Uterus (tissue), 4 donors: ENCODE results near the gene KRT85. TPM values are rescaled to one million over a fixed set of nuclear protein-coding genes. Genes with fewer than 3 reads are reported as not detected.

ENCODE experiments used
- DNase-seq, 2 donors: peaks; one replicate each; pipeline ENCODE4 v3.0.0-alpha.2; 2019 to 2020
- H3K27ac ChIP-seq, 2 donors: fragments of 200-600 bp; sonication (generic); 1 replicate in 1 of 2; 2 replicates in 1 of 2; pipeline ENCODE4 v1.5.1; 2016 to 2018
- H3K27me3 ChIP-seq, 2 donors: fragments of 200-600 bp; sonication (generic); one replicate each; pipeline ENCODE4 v1.5.1; 2018 to 2019; ENCODE audit warnings: control low read depth in 1 of 2
- H3K36me3 ChIP-seq, 2 donors: fragments of 200-600 bp; sonication (generic); one replicate each; pipeline ENCODE4 v1.5.1; 2019; ENCODE audit warnings: control low read depth in 1 of 2
- H3K4me1 ChIP-seq, 2 donors: fragments of 200-600 bp; sonication (generic); one replicate each; pipeline ENCODE4 v1.5.1; 2018 to 2019; ENCODE audit warnings: control low read depth in 1 of 2
- H3K4me3 ChIP-seq, 2 donors: fragments of 200-600 bp; sonication (generic); 1 replicate in 1 of 2; 2 replicates in 1 of 2; pipeline ENCODE4 v1.5.1; 2018 to 2019; ENCODE audit warnings: mild to moderate bottlenecking in 1 of 2
- H3K9me3 ChIP-seq, 2 donors: fragments of 200-600 bp; sonication (generic); one replicate each; pipeline ENCODE4 v1.5.1; 2019; ENCODE audit warnings: control low read depth in 1 of 2
- CTCF ChIP-seq, 4 experiments: fragments of 200-600 bp in 2 of 4; fragments of 450-650 bp in 2 of 4; sonication (generic) in 2 of 4; IDR thresholded peaks; one replicate each; pipeline ENCODE4 v1.5.1; 2016 to 2019; ENCODE audit warnings: antibody characterized with exemption in 4 of 4, mild to moderate bottlenecking in 2 of 4, moderate library complexity in 1 of 4
- POLR2A ChIP-seq, 2 donors: fragments of 450-650 bp; IDR thresholded peaks; one replicate each; pipeline ENCODE4 v1.6.1; 2016; ENCODE audit warnings: antibody characterized with exemption in 2 of 2, mild to moderate bottlenecking in 1 of 2, moderate library complexity in 1 of 2
- intact Hi-C: fragments of 100-400 bp; cut with DNase I; formaldehyde crosslinking; loops from one replicate; pipeline ENCODE4 v1.15.1; 2023; ENCODE audit warnings: low total_unique reads
- total RNA-seq, 4 donors: library from RNA; depleted of rRNA in 3 of 4; stranded (reverse); fragments of >200 nt in 3 of 4; gene quantifications; one replicate each; pipeline versions ENCODE4 v1.1.0 to v1.2.4, GENCODE V29; 2014 to 2023
- donor health status: DM: yes; HTN: yes; CAD: no.

Gene KRT85
- total RNA-seq, 4 donors from 2014 or later = 0.76 TPM; not detected in 3

- Histone ChIP-seq H3K27me3 (no peaks in the 10 kb centered on the region), H3K27ac (no peak overlapping the region), H3K36me3 (no peaks in the 10 kb centered on the region), H3K4me3 (no peak overlapping the region), H3K9me3 (no peaks in the 10 kb centered on the region), H3K4me1 (no peaks in the 10 kb centered on the region)
- TF ChIP-seq POLR2A (IDR thresholded peaks at IDR 0.05) (no peak), CTCF (IDR thresholded peaks at IDR 0.05) (no peak)
- intact Hi-C loops = no loop called here
- DNase-seq = no peak
Measured at GRCh38 chr12:52378091-52378490, 10.8 kb upstream of the KRT85 start.

GRCh38 chr12:52377266-52377665 is 10.0 kb upstream of the KRT85 start:
- DNase-seq = no peak
- Histone ChIP-seq H3K4me3 (no peak overlapping the region), H3K27ac (no peak overlapping the region), H3K27me3 (no peaks in the 10 kb centered on the region), H3K4me1 (no peaks in the 10 kb centered on the region), H3K9me3 (no peaks in the 10 kb centered on the region), H3K36me3 (no peaks in the 10 kb centered on the region)
- no peak for TF ChIP-seq CTCF (IDR thresholded peaks at IDR 0.05)
- no peak for TF ChIP-seq POLR2A (IDR thresholded peaks at IDR 0.05)
- intact Hi-C loops = no loop called here

GRCh38 chr12:52372216-52373154 is 5.2 kb upstream of the KRT85 start:
- peak; percentile 76 to 79 for DNase-seq
- H3K9me3 ChIP-seq = no peaks in the 10 kb centered on the region
- peak overlapping the region; percentile 39 to 50 for H3K27ac ChIP-seq
- no peaks in the 10 kb centered on the region for H3K4me1 ChIP-seq
- H3K4me3 ChIP-seq = no peak overlapping the region
- no peaks in the 10 kb centered on the region for H3K36me3 ChIP-seq
- H3K27me3 ChIP-seq = no peaks in the 10 kb centered on the region
- TF ChIP-seq POLR2A (IDR thresholded peaks at IDR 0.05) = no peak
- TF ChIP-seq CTCF (IDR thresholded peaks at IDR 0.05) = peak; percentile 61 to 80 (median 74)
- intact Hi-C loops = loop anchor here (5.0 kb wide), 1 partner anchor 505 kb away; no protein-coding TSS in a partner anchor

GRCh38 chr12:52371716-52372115 is 4.4 kb upstream of the KRT85 start:
- no peaks in the 10 kb centered on the region for H3K4me1 ChIP-seq
- no peaks in the 10 kb centered on the region for H3K36me3 ChIP-seq
- intact Hi-C loops = loop anchor here (5.0 kb wide), 1 partner anchor 506 kb away; no protein-coding TSS in a partner anchor
- H3K27me3 ChIP-seq = no peaks in the 10 kb centered on the region
- H3K9me3 ChIP-seq = no peaks in the 10 kb centered on the region
- H3K27ac ChIP-seq = peak overlapping the region; percentile 39 to 50
- no peak for DNase-seq
- TF ChIP-seq CTCF (IDR thresholded peaks at IDR 0.05) (no peak), POLR2A (IDR thresholded peaks at IDR 0.05) (no peak)
- no peak overlapping the region for H3K4me3 ChIP-seq

- no peaks in the 10 kb centered on the region for H3K27me3 ChIP-seq
- DNase-seq = peak; percentile 66 to 76
- H3K4me3 ChIP-seq = no peak overlapping the region
- TF ChIP-seq POLR2A (IDR thresholded peaks at IDR 0.05) = no peak
- TF ChIP-seq CTCF (IDR thresholded peaks at IDR 0.05) = no peak
- H3K4me1 ChIP-seq = no peaks in the 10 kb centered on the region
- H3K36me3 ChIP-seq = no peaks in the 10 kb centered on the region
- intact Hi-C loops = loop anchor here (5.0 kb wide), 1 partner anchor 506 kb away; no protein-coding TSS in a partner anchor
- H3K27ac ChIP-seq = peak overlapping the region; percentile 50 to 57
- no peaks in the 10 kb centered on the region for H3K9me3 ChIP-seq
Measured at GRCh38 chr12:52370926-52371608, 3.8 kb upstream of the KRT85 start.
